Liver (tissue), 9 donors: ENCODE results near the gene PHF21B. TPM values are rescaled to one million over a fixed set of nuclear protein-coding genes. Genes with fewer than 3 reads are reported as not detected.

Source experiments
- DNase-seq: peaks from one replicate; pipeline ENCODE4 v3.0.0-alpha.2; 2017; ENCODE audit warnings: low spot score
- H3K27ac ChIP-seq, 2 donors: one replicate each; pipeline ENCODE4 v1.7.0; 2013; ENCODE audit warnings: inconsistent platforms in 2 of 2, low read length in 2 of 2, control low read depth in 1 of 2, low read depth in 1 of 2, mild to moderate bottlenecking in 1 of 2
- H3K27me3 ChIP-seq, 4 donors: one replicate each; pipeline versions ENCODE4 v1.6.1 to v1.7.0; 2013; ENCODE audit warnings: low read length in 3 of 4, inconsistent platforms in 1 of 4, mild to moderate bottlenecking in 1 of 4, moderate library complexity in 1 of 4; ENCODE audit not compliant: control insufficient read depth in 4 of 4, insufficient read depth in 4 of 4
- H3K36me3 ChIP-seq, 4 donors: one replicate each; pipeline versions ENCODE4 v1.6.1 to v1.7.0; 2013; ENCODE audit warnings: low read length in 3 of 4, mild to moderate bottlenecking in 3 of 4, low read depth in 1 of 4, moderate library complexity in 1 of 4; ENCODE audit not compliant: control insufficient read depth in 4 of 4, insufficient read depth in 3 of 4
- H3K4me1 ChIP-seq, 4 donors: one replicate each; pipeline versions ENCODE4 v1.6.1 to v1.7.0; 2013; ENCODE audit warnings: low read length in 3 of 4, mild to moderate bottlenecking in 3 of 4, moderate library complexity in 1 of 4; ENCODE audit not compliant: control insufficient read depth in 4 of 4, insufficient read depth in 4 of 4
- H3K4me3 ChIP-seq, 3 donors: one replicate each; pipeline versions ENCODE4 v1.6.1 to v1.7.0; 2013; ENCODE audit warnings: low read length in 3 of 3, control low read depth in 1 of 3, low read depth in 1 of 3, mild to moderate bottlenecking in 1 of 3
- H3K9ac ChIP-seq, 2 donors: one replicate each; pipeline ENCODE4 v1.7.0; 2013; ENCODE audit warnings: low read length in 2 of 2, mild to moderate bottlenecking in 2 of 2, moderate library complexity in 2 of 2, control low read depth in 1 of 2, low read depth in 1 of 2
- H3K9me3 ChIP-seq, 4 donors: one replicate each; pipeline versions ENCODE4 v1.6.1 to v1.7.0; 2013; ENCODE audit warnings: low read length in 3 of 4; ENCODE audit not compliant: control insufficient read depth in 4 of 4
- EGR1 ChIP-seq, 2 donors: IDR thresholded peaks; 2 replicates each; pipeline ENCODE4 v1.6.1; 2016 to 2018; ENCODE audit warnings: antibody characterized with exemption in 2 of 2, low read depth in 2 of 2
- FOXA1 ChIP-seq: IDR thresholded peaks from 2 replicates; pipeline ENCODE4 v1.6.1; 2016; ENCODE audit warnings: antibody characterized with exemption
- FOXA2 ChIP-seq: IDR thresholded peaks from 2 replicates; pipeline ENCODE4 v1.6.1; 2016; ENCODE audit warnings: antibody characterized with exemption
- GABPA ChIP-seq, 2 donors: IDR thresholded peaks in 1 of 2; conservative IDR thresholded peaks in 1 of 2; 2 replicates each; pipeline ENCODE4 v1.6.1; 2016; ENCODE audit warnings: antibody characterized with exemption in 2 of 2, mild to moderate bottlenecking in 1 of 2, moderate library complexity in 1 of 2
- HNF4A ChIP-seq, 2 donors: conservative IDR thresholded peaks; 2 replicates each; pipeline ENCODE4 v1.6.1; 2016; ENCODE audit warnings: antibody characterized with exemption in 2 of 2, mild to moderate bottlenecking in 2 of 2
- HNF4G ChIP-seq: IDR thresholded peaks from 2 replicates; pipeline ENCODE4 v1.6.1; 2016; ENCODE audit warnings: antibody characterized with exemption
- JUND ChIP-seq, 2 donors: IDR thresholded peaks; 2 replicates each; pipeline ENCODE4 v1.6.1; 2016; ENCODE audit warnings: antibody characterized with exemption in 2 of 2
- NR2F2 ChIP-seq: IDR thresholded peaks from 2 replicates; pipeline ENCODE4 v1.6.1; 2016; ENCODE audit warnings: antibody characterized with exemption
- RAD21 ChIP-seq, 2 donors: IDR thresholded peaks; 2 replicates each; pipeline ENCODE4 v1.6.1; 2016; ENCODE audit warnings: antibody characterized with exemption in 2 of 2, mild to moderate bottlenecking in 2 of 2
- RXRA ChIP-seq, 2 donors: IDR thresholded peaks; 2 replicates each; pipeline ENCODE4 v1.6.1; 2017 to 2018; ENCODE audit warnings: antibody characterized with exemption in 2 of 2, mild to moderate bottlenecking in 1 of 2
- SP1 ChIP-seq: IDR thresholded peaks from 2 replicates; pipeline ENCODE4 v1.6.1; 2018; ENCODE audit warnings: antibody characterized with exemption, mild to moderate bottlenecking
- TAF1 ChIP-seq: conservative IDR thresholded peaks from 2 replicates; pipeline ENCODE4 v1.6.1; 2016; ENCODE audit warnings: antibody characterized with exemption, mild to moderate bottlenecking
- YY1 ChIP-seq: IDR thresholded peaks from 2 replicates; pipeline ENCODE4 v1.6.1; 2016; ENCODE audit warnings: antibody characterized with exemption, mild to moderate bottlenecking
- WGBS: extraction: QIAGEN DNeasy Blood & Tissue Kit; methylation state at CpG from one replicate; pipeline ENCODE4 v1.1.7; 2013; 5-methylcytosine and 5-hydroxymethylcytosine counted together
- polyA plus RNA-seq, 2 donors: library from polyadenylated mRNA; stranded (reverse) in 1 of 2; unstranded in 1 of 2; fragments of 200-250 nt in 1 of 2; fragments of >200 nt in 1 of 2; fragmentation: Nextera tagmentation in 1 of 2; extraction: Ambion mirVana in 1 of 2; gene quantifications; one replicate each; pipeline versions ENCODE4 v1.2.1 to v1.2.3, GENCODE V29; 2013 to 2015
- total RNA-seq, 2 donors: library from RNA; depleted of rRNA; stranded (reverse); fragments of >200 nt; gene quantifications; one replicate each; pipeline ENCODE4 v1.2.3, GENCODE V29; 2014
- TF ChIP-seq, protein P1 (sequence below): IDR thresholded peaks from 2 replicates; pipeline ENCODE4 v1.6.1; 2016; ENCODE audit warnings: antibody characterized with exemption
- TF ChIP-seq, protein P2 (sequence below): IDR thresholded peaks from 2 replicates; pipeline ENCODE4 v1.6.1; 2016; ENCODE audit warnings: antibody characterized with exemption
- TF ChIP-seq, protein P3 (sequence below): IDR thresholded peaks from 2 replicates; pipeline ENCODE4 v1.6.1; 2016; ENCODE audit warnings: antibody characterized with exemption, mild to moderate bottlenecking
- TF ChIP-seq, protein P4 (sequence below): fragments of 150-350 bp; IDR thresholded peaks from 2 replicates; pipeline ENCODE4 v1.5.1; 2017; ENCODE audit warnings: improper control_type of control experiment, low read depth, low read length; ENCODE audit not compliant: missing input control
- TF ChIP-seq, protein P5 (sequence below): IDR thresholded peaks from 2 replicates; pipeline ENCODE4 v1.6.1; 2016; ENCODE audit warnings: antibody characterized with exemption
- donor health status: healthy.
- donor health status: healthy.
- donor health status: healthy.
- donor health status: healthy.
- donor health status: healthy.

PHF21B gene
- total and polyA plus RNA-seq, 4 donors, result not detected

DNA sequence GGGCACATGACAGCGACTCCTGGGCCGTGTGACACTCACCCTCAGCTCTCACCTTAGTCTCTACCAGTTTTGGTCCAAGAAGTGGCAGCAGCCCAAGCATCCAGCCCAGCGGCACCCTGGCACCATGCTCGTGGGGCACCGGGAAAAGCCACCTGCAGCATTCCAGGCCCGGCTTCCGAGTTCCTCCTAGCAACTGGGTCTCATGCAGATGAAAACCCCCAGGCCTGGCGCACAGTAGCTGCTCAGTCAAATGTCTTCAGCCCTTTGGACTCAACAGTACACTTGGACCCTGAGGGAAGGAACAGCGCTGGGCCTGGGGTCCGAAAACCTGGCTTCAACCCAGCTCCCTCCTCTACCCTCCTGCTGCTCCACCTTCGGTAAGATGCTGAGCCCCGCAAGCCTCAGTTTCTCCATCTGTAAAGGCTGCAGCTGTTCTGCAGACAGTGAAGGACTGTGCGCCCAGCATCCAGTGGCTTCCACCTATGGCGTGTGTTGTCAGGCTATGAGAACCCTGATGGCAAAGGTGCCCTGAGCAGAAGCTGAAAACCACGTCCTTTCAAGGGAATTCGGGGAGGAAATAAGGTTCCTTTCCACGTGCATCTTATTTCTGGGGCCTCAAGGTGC is 66.0 kb downstream of the PHF21B start:
- DNase-seq, result no peak
- peaks cover 0 to 7% (median 0%) of the 10 kb centered on the region in 4 donors for H3K27me3 ChIP-seq
- no peaks in the 10 kb centered on the region for H3K9me3 ChIP-seq
- 75% methylated on average over 17 of the region's 17 CpGs for WGBS
- no peak overlapping the region for H3K9ac ChIP-seq
- H3K27ac ChIP-seq, result no peak overlapping the region
- H3K4me3 ChIP-seq, result no peak overlapping the region
- H3K4me1 ChIP-seq, result no peaks in the 10 kb centered on the region
- TF ChIP-seq, protein P1, sequence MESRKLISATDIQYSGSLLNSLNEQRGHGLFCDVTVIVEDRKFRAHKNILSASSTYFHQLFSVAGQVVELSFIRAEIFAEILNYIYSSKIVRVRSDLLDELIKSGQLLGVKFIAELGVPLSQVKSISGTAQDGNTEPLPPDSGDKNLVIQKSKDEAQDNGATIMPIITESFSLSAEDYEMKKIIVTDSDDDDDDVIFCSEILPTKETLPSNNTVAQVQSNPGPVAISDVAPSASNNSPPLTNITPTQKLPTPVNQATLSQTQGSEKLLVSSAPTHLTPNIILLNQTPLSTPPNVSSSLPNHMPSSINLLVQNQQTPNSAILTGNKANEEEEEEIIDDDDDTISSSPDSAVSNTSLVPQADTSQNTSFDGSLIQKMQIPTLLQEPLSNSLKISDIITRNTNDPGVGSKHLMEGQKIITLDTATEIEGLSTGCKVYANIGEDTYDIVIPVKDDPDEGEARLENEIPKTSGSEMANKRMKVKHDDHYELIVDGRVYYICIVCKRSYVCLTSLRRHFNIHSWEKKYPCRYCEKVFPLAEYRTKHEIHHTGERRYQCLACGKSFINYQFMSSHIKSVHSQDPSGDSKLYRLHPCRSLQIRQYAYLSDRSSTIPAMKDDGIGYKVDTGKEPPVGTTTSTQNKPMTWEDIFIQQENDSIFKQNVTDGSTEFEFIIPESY, result no peak
- no peak for TF ChIP-seq TAF1
- TF ChIP-seq FOXA1, result no peak
- no peak for TF ChIP-seq GABPA (IDR thresholded peaks at IDR 0.05 in 1 of 2, conservative IDR thresholded peaks at IDR 0.05 in 1 of 2)
- no peak for TF ChIP-seq RXRA (IDR thresholded peaks at IDR 0.05)
- no peak for TF ChIP-seq RAD21 (IDR thresholded peaks at IDR 0.05)
- no peak for TF ChIP-seq FOXA2
- TF ChIP-seq, protein P2, sequence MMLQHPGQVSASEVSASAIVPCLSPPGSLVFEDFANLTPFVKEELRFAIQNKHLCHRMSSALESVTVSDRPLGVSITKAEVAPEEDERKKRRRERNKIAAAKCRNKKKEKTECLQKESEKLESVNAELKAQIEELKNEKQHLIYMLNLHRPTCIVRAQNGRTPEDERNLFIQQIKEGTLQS, result no peak
- TF ChIP-seq HNF4A (conservative IDR thresholded peaks at IDR 0.05), result no peak
- no peaks in the 10 kb centered on the region for H3K36me3 ChIP-seq

DNA sequence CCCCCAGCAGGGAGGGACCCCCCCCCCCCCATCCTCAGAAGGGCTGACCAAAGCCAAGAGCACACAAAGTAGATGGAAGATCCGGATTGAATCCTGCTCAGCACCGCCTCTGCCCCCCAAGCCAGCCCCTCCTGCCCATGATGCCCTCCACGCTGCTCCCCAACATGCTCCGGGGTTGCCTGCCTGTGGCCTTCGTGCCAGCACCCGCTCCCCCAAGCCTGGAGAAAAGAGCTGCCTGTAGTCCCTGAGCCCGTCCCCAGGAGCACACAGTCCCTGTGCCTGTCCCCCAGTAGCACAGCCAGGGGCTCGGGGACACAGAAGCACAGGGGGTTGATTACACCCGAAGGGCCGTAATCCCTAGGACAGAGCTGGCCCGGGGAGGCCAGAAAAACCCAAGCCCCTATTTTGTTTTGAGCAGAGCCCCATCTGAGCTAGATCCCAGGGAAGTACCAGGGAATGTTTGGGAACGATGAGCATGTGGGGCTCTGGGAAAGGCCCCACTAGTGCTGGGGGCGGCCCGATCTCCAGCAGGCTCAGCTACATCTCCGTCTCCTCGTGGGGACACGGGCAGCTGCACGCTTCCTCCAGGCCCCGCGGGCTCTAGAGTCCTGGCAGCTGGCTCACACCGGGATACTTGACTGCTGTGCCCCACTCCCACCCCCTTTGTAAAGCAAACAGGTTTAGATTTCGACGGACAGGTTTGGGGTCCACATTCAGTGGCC is 66.7 kb downstream of the PHF21B start:
- Histone ChIP-seq H3K4me3 (no peak overlapping the region), H3K36me3 (no peaks in the 10 kb centered on the region), H3K9me3 (no peaks in the 10 kb centered on the region), H3K27ac (no peak overlapping the region), H3K27me3 (peaks cover 0 to 7% (median 0%) of the 10 kb centered on the region in 4 donors), H3K9ac (no peak overlapping the region), H3K4me1 (no peaks in the 10 kb centered on the region)
- WGBS, result 75% methylated on average over 23 of the region's 23 CpGs
- no peak for TF ChIP-seq GABPA (IDR thresholded peaks at IDR 0.05 in 1 of 2, conservative IDR thresholded peaks at IDR 0.05 in 1 of 2)
- no peak for TF ChIP-seq RXRA (IDR thresholded peaks at IDR 0.05)
- TF ChIP-seq FOXA2, result no peak
- TF ChIP-seq, protein P3, sequence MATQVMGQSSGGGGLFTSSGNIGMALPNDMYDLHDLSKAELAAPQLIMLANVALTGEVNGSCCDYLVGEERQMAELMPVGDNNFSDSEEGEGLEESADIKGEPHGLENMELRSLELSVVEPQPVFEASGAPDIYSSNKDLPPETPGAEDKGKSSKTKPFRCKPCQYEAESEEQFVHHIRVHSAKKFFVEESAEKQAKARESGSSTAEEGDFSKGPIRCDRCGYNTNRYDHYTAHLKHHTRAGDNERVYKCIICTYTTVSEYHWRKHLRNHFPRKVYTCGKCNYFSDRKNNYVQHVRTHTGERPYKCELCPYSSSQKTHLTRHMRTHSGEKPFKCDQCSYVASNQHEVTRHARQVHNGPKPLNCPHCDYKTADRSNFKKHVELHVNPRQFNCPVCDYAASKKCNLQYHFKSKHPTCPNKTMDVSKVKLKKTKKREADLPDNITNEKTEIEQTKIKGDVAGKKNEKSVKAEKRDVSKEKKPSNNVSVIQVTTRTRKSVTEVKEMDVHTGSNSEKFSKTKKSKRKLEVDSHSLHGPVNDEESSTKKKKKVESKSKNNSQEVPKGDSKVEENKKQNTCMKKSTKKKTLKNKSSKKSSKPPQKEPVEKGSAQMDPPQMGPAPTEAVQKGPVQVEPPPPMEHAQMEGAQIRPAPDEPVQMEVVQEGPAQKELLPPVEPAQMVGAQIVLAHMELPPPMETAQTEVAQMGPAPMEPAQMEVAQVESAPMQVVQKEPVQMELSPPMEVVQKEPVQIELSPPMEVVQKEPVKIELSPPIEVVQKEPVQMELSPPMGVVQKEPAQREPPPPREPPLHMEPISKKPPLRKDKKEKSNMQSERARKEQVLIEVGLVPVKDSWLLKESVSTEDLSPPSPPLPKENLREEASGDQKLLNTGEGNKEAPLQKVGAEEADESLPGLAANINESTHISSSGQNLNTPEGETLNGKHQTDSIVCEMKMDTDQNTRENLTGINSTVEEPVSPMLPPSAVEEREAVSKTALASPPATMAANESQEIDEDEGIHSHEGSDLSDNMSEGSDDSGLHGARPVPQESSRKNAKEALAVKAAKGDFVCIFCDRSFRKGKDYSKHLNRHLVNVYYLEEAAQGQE, result no peak
- TF ChIP-seq, protein P2, result no peak
- TF ChIP-seq, protein P4, sequence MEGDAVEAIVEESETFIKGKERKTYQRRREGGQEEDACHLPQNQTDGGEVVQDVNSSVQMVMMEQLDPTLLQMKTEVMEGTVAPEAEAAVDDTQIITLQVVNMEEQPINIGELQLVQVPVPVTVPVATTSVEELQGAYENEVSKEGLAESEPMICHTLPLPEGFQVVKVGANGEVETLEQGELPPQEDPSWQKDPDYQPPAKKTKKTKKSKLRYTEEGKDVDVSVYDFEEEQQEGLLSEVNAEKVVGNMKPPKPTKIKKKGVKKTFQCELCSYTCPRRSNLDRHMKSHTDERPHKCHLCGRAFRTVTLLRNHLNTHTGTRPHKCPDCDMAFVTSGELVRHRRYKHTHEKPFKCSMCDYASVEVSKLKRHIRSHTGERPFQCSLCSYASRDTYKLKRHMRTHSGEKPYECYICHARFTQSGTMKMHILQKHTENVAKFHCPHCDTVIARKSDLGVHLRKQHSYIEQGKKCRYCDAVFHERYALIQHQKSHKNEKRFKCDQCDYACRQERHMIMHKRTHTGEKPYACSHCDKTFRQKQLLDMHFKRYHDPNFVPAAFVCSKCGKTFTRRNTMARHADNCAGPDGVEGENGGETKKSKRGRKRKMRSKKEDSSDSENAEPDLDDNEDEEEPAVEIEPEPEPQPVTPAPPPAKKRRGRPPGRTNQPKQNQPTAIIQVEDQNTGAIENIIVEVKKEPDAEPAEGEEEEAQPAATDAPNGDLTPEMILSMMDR, result no peak
- no peak for TF ChIP-seq JUND (IDR thresholded peaks at IDR 0.05)
- no peak for TF ChIP-seq SP1
- TF ChIP-seq HNF4G, result no peak
- TF ChIP-seq, protein P1, result no peak
- no peak for TF ChIP-seq TAF1
- no peak for TF ChIP-seq RAD21 (IDR thresholded peaks at IDR 0.05)
- TF ChIP-seq FOXA1, result no peak
- no peak for TF ChIP-seq EGR1 (IDR thresholded peaks at IDR 0.05; ENCODE audit: low read depth in 2 of 2)
- no peak for TF ChIP-seq YY1
- TF ChIP-seq NR2F2, result no peak
- TF ChIP-seq HNF4A (conservative IDR thresholded peaks at IDR 0.05), result no peak
- TF ChIP-seq, protein P5, sequence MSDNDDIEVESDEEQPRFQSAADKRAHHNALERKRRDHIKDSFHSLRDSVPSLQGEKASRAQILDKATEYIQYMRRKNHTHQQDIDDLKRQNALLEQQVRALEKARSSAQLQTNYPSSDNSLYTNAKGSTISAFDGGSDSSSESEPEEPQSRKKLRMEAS, result no peak
- no peak for DNase-seq
